NCI-H446 (cell line): ENCODE results near the gene FTCD.

Source experiments
- DNase-seq, 2 experiments: peaks; one replicate each; lab custom pipeline; 2025; lab: John Stamatoyannopoulos, UW

Gene FTCD

DNA sequence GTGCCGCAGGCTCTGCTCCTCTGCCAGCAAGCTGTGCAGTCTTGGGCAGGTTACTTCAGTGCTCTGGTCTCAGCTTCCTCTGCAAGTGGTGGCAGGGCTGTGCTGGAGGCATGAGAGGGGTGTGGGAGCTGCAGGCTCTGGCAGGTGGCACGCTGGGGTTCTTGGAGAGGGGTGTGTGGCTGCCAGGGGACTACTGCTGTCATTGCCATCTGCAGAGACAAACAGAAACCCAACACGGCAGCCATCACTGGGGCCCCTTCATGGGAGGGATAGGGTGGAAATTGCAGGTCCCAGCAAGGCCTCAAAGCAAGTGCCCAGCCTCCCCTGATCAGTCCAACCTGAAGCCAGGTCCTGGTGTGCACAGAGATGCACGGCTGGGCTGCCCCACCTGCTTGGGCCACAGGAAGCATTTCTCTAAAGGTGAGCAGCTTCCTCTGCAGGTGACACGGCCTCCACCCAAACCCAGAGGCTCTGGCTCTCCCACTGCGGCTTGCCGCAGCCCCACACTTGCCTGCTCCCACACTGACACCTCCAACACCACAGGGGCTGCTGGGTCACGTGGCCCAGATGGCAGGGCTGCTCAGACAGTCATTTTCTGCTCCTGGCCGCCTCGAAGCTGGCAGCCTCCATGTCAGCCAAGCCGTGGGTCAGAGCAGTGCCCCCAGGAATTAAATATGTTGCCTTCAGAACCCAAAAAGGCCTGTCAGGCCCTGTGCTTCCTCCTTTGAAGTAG is 61.5 kb downstream of the FTCD start:
- DNase-seq = no peak

DNA sequence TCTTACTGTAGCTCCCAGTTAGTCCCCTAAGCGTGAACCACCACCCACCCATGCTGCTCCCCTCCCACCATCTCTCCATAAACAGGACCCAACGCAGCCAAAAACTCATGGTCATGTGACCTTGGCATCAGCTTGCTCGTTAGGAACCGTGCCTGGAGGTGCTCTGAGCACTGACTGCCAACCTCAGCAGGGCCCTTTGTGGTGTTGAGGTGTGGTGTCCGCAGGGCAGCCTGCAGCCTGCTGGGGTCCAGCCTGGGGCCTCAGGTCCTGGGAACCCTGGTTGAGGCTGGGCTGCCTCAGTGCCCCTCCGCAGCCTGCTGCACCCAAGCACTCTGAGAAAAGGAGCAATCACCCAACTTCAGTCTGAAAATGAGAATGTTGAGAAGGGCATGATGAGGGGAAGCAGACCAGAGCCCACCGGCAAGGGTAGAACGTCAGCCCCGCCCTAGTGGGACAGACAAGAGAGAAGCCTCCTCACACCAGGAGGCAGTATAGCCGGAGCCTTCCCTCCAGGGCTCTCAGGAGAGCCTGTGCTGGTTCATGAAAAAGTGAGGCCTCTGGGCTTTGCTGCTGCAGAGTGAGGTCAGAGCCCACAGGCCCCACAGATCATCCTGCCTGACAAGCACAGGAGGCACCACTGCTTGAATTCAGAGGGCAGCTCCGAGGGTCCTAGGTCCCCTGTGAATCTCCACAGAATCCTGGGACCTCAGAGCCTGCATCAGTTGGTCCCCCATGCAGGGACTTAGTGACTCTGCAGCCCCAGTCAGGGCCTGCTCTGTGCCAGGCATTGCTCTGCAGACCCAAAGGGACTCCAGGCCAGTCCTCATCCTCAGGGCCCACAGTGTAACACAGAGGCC is 62.3 kb downstream of the FTCD start:
- no peak for DNase-seq

DNA sequence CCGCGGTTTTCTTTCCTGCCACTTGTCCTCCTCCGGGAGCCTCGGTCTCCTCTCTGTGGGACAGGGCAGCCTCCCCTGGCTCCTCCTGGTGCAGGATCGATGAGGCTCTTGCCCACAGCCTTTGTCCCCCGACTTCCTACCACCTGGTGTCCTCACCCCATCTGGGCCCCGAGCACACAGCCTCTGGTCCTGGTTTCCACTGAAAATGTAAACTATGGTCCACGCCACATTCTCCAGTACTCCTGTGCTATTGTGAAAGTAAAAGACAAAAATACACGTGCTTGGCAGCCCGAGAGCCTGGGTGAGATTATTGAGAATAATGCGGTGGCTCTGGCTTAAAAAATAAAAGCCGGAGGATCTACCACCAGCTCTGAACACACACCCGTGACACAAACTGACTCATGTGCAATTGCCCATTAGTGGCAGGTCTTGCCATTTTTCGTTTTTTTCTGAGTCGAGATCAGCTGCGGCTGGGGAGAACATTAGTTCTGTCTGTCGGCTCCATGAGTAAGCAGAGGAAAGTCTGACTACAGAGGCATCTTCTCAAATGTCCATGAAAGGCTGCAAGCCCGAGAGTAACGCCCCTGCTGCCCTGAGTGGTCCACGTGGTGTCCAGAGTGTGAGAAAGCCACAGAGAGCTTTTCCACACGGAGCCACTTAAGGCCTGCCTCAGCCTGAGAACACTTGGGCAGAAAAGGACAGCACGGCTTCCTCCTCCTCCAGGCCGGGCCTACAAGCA is 63.2 kb downstream of the FTCD start:
- DNase-seq = no peak

DNA sequence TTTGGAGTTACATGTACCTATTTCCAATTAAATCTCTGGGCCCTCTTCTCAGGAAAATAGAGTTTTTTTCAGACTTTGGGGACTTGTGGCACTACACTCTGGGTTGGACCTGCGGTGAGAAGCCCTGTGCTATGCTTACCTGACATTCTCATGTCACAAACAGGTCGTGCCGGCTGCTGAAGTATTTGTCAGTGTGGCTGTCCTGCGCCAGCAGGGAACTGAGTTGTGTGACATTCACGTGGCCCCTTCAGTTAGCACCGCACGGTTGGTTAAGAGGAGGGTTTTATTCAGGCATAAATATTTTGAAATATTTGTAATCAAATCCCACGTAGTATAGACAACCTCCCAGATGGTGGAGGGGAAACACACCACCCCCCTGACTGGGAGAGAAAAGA is 63.8 kb downstream of the FTCD start:
- DNase-seq = no peak

DNA sequence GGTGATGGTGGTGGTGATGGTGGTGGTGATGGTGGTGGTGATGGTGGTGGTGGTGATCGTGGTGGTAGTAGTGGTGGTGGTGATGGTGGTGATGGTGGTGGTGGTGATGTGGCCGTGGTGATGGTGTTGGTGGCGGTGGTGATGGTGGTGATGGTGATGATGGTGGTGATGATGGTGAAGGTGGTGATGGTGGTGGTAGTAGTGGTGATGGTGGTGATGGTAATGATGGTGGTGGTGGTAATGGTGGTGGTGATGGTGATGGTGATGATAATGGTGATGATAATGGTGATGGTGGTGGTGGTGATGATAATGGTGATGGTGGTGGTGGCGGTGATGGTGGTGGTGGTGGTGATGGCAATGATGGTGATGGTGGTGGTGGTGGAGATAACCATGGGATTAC is 64.3 kb downstream of the FTCD start:
- no peak for DNase-seq

DNA sequence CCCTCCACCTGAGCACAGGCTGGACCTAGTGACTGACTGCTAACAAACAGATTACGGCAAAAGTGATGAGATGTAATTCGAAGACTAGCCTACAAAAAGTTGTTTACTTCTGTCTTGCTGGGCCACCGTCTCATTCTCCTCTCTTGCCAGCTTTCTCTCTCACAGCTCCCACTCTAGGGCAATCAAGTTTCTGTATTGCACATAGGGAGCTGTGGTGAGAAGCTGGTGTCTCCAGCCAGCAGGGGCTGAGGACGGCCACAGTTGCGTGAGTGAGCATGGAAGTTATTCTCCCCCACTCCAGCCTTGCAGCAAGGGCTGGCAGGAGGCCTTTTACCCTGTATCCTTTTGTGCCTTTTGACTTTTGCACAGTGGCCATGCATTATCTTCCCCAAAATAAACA is 66.1 kb downstream of the FTCD start:
- no peak for DNase-seq

DNA sequence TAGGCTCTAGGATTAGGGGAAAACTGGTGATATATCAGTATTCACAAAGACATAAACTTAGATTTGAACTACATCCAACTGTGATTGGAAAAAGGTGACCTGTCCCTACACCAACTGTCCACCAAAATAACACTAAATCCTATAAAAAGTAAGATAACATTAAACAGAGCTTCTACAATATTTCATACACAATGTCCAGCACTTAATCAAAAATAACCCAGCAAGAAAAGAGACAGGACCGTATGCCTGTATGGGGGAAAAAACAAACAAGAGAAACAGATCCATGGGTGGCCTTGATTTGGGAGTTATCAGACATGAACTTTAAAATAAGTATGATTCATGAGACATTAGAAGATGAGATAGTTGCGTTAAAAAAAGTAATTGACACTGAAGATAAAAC is 67.2 kb downstream of the FTCD start:
- DNase-seq = no peak

DNA sequence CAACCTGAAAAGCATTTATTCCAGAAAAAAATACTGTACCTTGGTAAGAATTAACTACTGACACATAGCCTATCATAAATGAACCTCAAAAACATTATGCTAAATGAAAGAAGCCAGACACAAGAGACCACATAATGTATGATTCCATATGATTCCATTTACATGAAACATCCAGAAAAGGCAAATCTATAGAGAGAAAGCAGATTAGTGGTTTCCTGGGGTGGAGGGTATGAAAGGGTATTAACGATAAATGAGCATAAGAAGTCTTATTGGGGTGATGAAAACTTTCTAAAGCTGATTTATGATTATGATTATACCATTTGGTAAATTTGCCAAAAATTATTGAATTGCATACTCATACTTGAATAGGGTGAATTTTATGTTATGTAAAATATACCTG is 67.7 kb downstream of the FTCD start:
- DNase-seq = no peak
